ENCODE data around the gene RAB11FIP2.

- no peak for TF ChIP-seq CREB1 (IDR thresholded peaks at IDR 0.05; ENCODE audit: low read depth)
- TF ChIP-seq TEAD4 (IDR thresholded peaks at IDR 0.05) = no peak
- no peak for TF ChIP-seq ZBTB7A (IDR thresholded peaks at IDR 0.05; ENCODE audit: low read depth)
- no peak for TF ChIP-seq REST (IDR thresholded peaks at IDR 0.05; ENCODE audit: low read depth)
- TF ChIP-seq RAD21 (IDR thresholded peaks at IDR 0.05; ENCODE audit: low read depth) = no peak
- no peak for TF ChIP-seq YY1 (IDR thresholded peaks at IDR 0.05; ENCODE audit: low read depth)
- no peak for TF ChIP-seq USF1 (IDR thresholded peaks at IDR 0.05)
- TF ChIP-seq EP300 (IDR thresholded peaks at IDR 0.05; ENCODE audit: borderline replicate concordance) = no peak
- no peak for TF ChIP-seq TAF1 (IDR thresholded peaks at IDR 0.05; ENCODE audit: low read depth)
- TF ChIP-seq NFIC (IDR thresholded peaks at IDR 0.05) = no peak
- TF ChIP-seq MAX (IDR thresholded peaks at IDR 0.05) = no peak
- TF ChIP-seq CEBPB (IDR thresholded peaks at IDR 0.05) = no peak
These were observed 497 bp upstream of the RAB11FIP2 start for GRCh38 chr10:118047157-118047719.

Data from Ishikawa (cell line).